Pons (tissue), 1 donor: ENCODE data around the gene TNMD.

Experiments used
- DNase-seq: peaks from one replicate; pipeline ENCODE4 v3.0.0-alpha.2; 2016; ENCODE audit warnings: low spot score

Gene TNMD

GRCh38 chrX:100643956-100644860, 59.5 kb downstream of the TNMD start, which contains the start of gene SRPX2:
SRPX2 (plus strand) TSS chrX:100644199; CDS start chrX:100646323, 2,124 bp downstream.
- no peak for DNase-seq

- DNase-seq, result no peak
These were observed 60.4 kb downstream of the TNMD start for GRCh38 chrX:100645106-100645505.

GRCh38 chrX:100647095-100647494, 62.4 kb downstream of the TNMD start:
- no peak for DNase-seq

GRCh38 chrX:100647739-100648138, 63.0 kb downstream of the TNMD start:
- no peak for DNase-seq

- DNase-seq, result no peak
These were observed 64.0 kb downstream of the TNMD start for GRCh38 chrX:100648458-100649417.
